Panc1 (cell line): ENCODE measurements around the gene EFR3B. TPM values are rescaled to one million over a fixed set of nuclear protein-coding genes. Genes with fewer than 3 reads are reported as not detected.

Source experiments
- ATAC-seq: fragments of 200-7000 bp; cut with Tn5 transposase; 2 replicates; pipeline ENCODE4 v1.9.1; 2020; ENCODE audit warnings: mild to moderate bottlenecking, moderate library complexity
- BruUV-seq: library from RNA; stranded (reverse); fragments of 400-500 nt; replicated peaks from 2 replicates; lab custom pipeline; 2021; lab: Mats Ljungman, UMichigan
- CTCF ChIA-PET: fragments of 300-600 bp; sonication (Branson Sonifier 250); formaldehyde crosslinking; loops from one replicate; lab custom pipeline; 2022; ENCODE audit warnings: antibody characterized with exemption; lab: Charles Lee
- POLR2A ChIA-PET: fragments of 300-600 bp; sonication (Branson Sonifier 250); formaldehyde crosslinking; loops from one replicate; lab custom pipeline; 2022; ENCODE audit warnings: antibody characterized with exemption; lab: Charles Lee
- DNase-seq: peaks from one replicate; pipeline ENCODE4 v3.0.0-alpha.2; 2010; ENCODE audit warnings: low read depth, low spot score
- H3K27ac ChIP-seq: 2 replicates; pipeline ENCODE4 v1.5.1; 2011; ENCODE audit warnings: mild to moderate bottlenecking, low read length, inconsistent platforms
- H3K27me3 ChIP-seq: fragments of 200-500 bp; sonication (Bioruptor generic); 2 replicates; pipeline ENCODE4 v1.6.0; 2014; ENCODE audit warnings: low read length, inconsistent platforms; ENCODE audit not compliant: control insufficient read depth, insufficient read depth
- H3K36me3 ChIP-seq: fragments of 200-500 bp; sonication (Bioruptor generic); 2 replicates; pipeline ENCODE4 v1.5.1; 2014; ENCODE audit warnings: inconsistent platforms, mild to moderate bottlenecking, low read length, moderate library complexity; ENCODE audit not compliant: control insufficient read depth, insufficient read depth
- H3K4me1 ChIP-seq: 2 replicates; pipeline ENCODE4 v1.5.1; 2011; ENCODE audit warnings: inconsistent platforms, mild to moderate bottlenecking, low read length, moderate library complexity; ENCODE audit not compliant: control insufficient read depth, insufficient read depth
- H3K4me3 ChIP-seq, 2 experiments: 2 replicates each; pipeline ENCODE4 v1.5.1; 2011 to 2012; ENCODE audit warnings: low read depth in 2 of 2, low read length in 2 of 2, mild to moderate bottlenecking in 2 of 2, inconsistent platforms in 1 of 2, moderate library complexity in 1 of 2
- H3K9me3 ChIP-seq: fragments of 200-500 bp; sonication (Bioruptor generic); 2 replicates; pipeline ENCODE4 v1.5.1; 2014; ENCODE audit warnings: low read depth, mild to moderate bottlenecking, inconsistent platforms, low read length, moderate library complexity; ENCODE audit not compliant: control insufficient read depth, insufficient read depth
- CTCF ChIP-seq: fragments of 450-650 bp; IDR thresholded peaks from 2 replicates; pipeline ENCODE4 v1.5.1; 2017; ENCODE audit warnings: mild to moderate bottlenecking
- POLR2AphosphoS5 ChIP-seq: IDR thresholded peaks from 2 replicates; pipeline ENCODE4 v1.6.1; 2012; ENCODE audit warnings: mild to moderate bottlenecking, low read depth, low read length, moderate library complexity
- SIN3A ChIP-seq: IDR thresholded peaks from 2 replicates; pipeline ENCODE4 v1.6.1; 2012; ENCODE audit warnings: low read depth, mild to moderate bottlenecking, low read length, moderate library complexity, borderline replicate concordance; ENCODE audit not compliant: insufficient read depth
- TCF7L2 ChIP-seq: IDR thresholded peaks from 2 replicates; pipeline ENCODE4 v1.6.1; 2011; ENCODE audit warnings: mild to moderate bottlenecking, low read depth, low read length, inconsistent platforms
- in situ Hi-C: cut with HindIII; loops from 2 replicates; pipeline ENCODE4 v1.10.0; 2016; ENCODE audit warnings: low sequenced_read_pairs, low pct_unique_long_range_greater_than_20kb
- intact Hi-C: fragments of 100-400 bp; cut with micrococcal nuclease; formaldehyde crosslinking; loops from one replicate; pipeline ENCODE4 v1.10.0; 2022; ENCODE audit not compliant: unreplicated experiment
- total RNA-seq: library from RNA; stranded (reverse); gene quantifications from one replicate; pipeline ENCODE4 v1.2.1, GENCODE V29; 2021; ENCODE audit not compliant: unreplicated experiment
- TF ChIP-seq, protein P1 (sequence below), 2 experiments: IDR thresholded peaks; 2 replicates each; pipeline ENCODE4 v1.6.1; 2011 to 2012; ENCODE audit warnings: low read depth in 2 of 2, control low read depth in 1 of 2, low read length in 1 of 2, mild to moderate bottlenecking in 1 of 2, moderate library complexity in 1 of 2; ENCODE audit not compliant: insufficient read depth in 1 of 2

Gene EFR3B
- total RNA-seq, 1 experiment from 2014 or later: 8.9 TPM

GRCh38 chr2:25042321-25043240 lies 705 bp downstream of the EFR3B start:
- Histone ChIP-seq H3K4me3 (peak overlapping the region; percentile 68 to 78), H3K9me3 (no peaks in the 10 kb centered on the region), H3K4me1 (peaks cover 21% of the 10 kb centered on the region), H3K27ac (peak overlapping the region; percentile 65), H3K36me3 (no peaks in the 10 kb centered on the region; the same call in 1 of the 2 replicates), H3K27me3 (no peaks in the 10 kb centered on the region)
- DNase-seq (no peak), ATAC-seq (peak; percentile 52)
- POLR2A ChIA-PET: no interaction called here
- CTCF ChIA-PET: no interaction called here
- no TSS peak for BruUV-seq
- TF ChIP-seq SIN3A: peak; percentile 40; the same call in 1 of the 2 replicates
- no peak for TF ChIP-seq POLR2AphosphoS5
- intact Hi-C loops: no loop called here
- in situ Hi-C loops: no loop called here

- ATAC-seq (peak; percentile 20), DNase-seq (peak; percentile 20)
- TF ChIP-seq SIN3A (no peak), POLR2AphosphoS5 (no peak), CTCF (no peak), TCF7L2 (no peak)
- TF ChIP-seq, protein P1, sequence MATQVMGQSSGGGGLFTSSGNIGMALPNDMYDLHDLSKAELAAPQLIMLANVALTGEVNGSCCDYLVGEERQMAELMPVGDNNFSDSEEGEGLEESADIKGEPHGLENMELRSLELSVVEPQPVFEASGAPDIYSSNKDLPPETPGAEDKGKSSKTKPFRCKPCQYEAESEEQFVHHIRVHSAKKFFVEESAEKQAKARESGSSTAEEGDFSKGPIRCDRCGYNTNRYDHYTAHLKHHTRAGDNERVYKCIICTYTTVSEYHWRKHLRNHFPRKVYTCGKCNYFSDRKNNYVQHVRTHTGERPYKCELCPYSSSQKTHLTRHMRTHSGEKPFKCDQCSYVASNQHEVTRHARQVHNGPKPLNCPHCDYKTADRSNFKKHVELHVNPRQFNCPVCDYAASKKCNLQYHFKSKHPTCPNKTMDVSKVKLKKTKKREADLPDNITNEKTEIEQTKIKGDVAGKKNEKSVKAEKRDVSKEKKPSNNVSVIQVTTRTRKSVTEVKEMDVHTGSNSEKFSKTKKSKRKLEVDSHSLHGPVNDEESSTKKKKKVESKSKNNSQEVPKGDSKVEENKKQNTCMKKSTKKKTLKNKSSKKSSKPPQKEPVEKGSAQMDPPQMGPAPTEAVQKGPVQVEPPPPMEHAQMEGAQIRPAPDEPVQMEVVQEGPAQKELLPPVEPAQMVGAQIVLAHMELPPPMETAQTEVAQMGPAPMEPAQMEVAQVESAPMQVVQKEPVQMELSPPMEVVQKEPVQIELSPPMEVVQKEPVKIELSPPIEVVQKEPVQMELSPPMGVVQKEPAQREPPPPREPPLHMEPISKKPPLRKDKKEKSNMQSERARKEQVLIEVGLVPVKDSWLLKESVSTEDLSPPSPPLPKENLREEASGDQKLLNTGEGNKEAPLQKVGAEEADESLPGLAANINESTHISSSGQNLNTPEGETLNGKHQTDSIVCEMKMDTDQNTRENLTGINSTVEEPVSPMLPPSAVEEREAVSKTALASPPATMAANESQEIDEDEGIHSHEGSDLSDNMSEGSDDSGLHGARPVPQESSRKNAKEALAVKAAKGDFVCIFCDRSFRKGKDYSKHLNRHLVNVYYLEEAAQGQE (IDR thresholded peaks at IDR 0.05; ENCODE audit: insufficient read depth in 1 of 2, low read depth in 2 of 2, low read length in 1 of 2): no peak
- ChIA-PET CTCF (no interaction called here), POLR2A (no interaction called here)
- H3K4me3 ChIP-seq: peak overlapping the region; percentile 68 to 78
- intact Hi-C loops (no loop called here), in situ Hi-C loops (no loop called here)
- H3K4me1 ChIP-seq: peaks cover 21% of the 10 kb centered on the region
- H3K9me3 ChIP-seq: no peaks in the 10 kb centered on the region
- H3K36me3 ChIP-seq: no peaks in the 10 kb centered on the region; the same call in 1 of the 2 replicates
- H3K27ac ChIP-seq: peak overlapping the region; percentile 65
- BruUV-seq: no TSS peak
- no peaks in the 10 kb centered on the region for H3K27me3 ChIP-seq
Measured at GRCh38 chr2:25043241-25043867, 1.5 kb downstream of the EFR3B start.
